Vagina (tissue), 2 donors: ENCODE measurements around the gene METTL8.

Source experiments
- CTCF ChIP-seq, 3 experiments: fragments of 450-650 bp in 2 of 3; fragments of 200-600 bp in 1 of 3; sonication (generic) in 1 of 3; IDR thresholded peaks; one replicate each; pipeline ENCODE4 v1.5.1; 2017 to 2019; ENCODE audit warnings: antibody characterized with exemption in 3 of 3, mild to moderate bottlenecking in 2 of 3, moderate library complexity in 2 of 3
- POLR2A ChIP-seq, 2 donors: fragments of 450-650 bp; IDR thresholded peaks; one replicate each; pipeline ENCODE4 v1.6.1; 2017; ENCODE audit warnings: antibody characterized with exemption in 2 of 2, mild to moderate bottlenecking in 2 of 2, moderate library complexity in 2 of 2

DNA sequence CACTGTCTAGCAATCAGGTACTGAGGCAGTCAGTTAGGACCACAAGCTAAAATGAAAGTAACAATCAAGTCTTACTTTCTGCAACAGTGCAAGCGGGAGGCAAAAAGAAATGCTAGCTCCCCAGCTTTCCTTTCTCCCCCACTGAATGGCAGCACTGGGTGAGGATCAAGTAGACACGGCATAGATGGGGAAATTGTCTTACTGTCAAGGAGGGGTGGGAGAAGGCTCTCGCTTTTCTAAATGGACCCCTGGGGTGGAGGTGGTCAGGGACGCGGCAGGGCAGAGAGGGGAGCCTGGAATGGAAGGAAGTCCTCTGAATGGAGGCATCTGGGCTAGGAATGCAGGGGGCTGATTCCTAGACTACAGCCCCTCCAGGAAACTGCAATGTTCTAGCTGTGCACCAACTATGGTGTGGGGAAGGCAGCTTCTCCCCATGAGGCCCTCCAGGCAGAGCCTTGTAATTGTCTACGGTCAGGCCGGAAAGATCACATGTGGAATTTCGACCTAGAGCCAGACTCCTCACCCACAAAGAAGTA lies 24.3 kb downstream of the METTL8 start:
- TF ChIP-seq CTCF (IDR thresholded peaks at IDR 0.05) (no peak), POLR2A (IDR thresholded peaks at IDR 0.05) (no peak)
